NCI-H1092 (cell line): Measurements from ENCODE around the gene SCN4A.
"Not testable (repeated sequence)": the region's sequence is repeated elsewhere in the genome, so short reads cannot be mapped to it uniquely, and the experiment has no call there.

Experiments
- DNase-seq: peaks from one replicate; lab custom pipeline; 2025; lab: John Stamatoyannopoulos, UW

SCN4A gene

GRCh38 chr17:63972796-63973195 is at the start of gene SCN4A:
Gene SCN4A (minus strand): TSS chr17:63972918. CDS start chr17:63972841, 77 bp downstream.
- no peak for DNase-seq

- no peak for DNase-seq
Measured at GRCh38 chr17:64020056-64020766, 47.5 kb upstream of the SCN4A start, which contains the start of gene ICAM2. Gene ICAM2 (minus strand): TSS chr17:64020633. CDS start chr17:64006691, 13,942 bp downstream.

GRCh38 chr17:64019551-64019961 is 46.8 kb upstream of the SCN4A start:
- DNase-seq = not testable (repeated sequence)

GRCh38 chr17:64017381-64017980 is 44.8 kb upstream of the SCN4A start:
- DNase-seq = no peak

GRCh38 chr17:64016974-64017373 is 44.3 kb upstream of the SCN4A start:
- DNase-seq = no peak

- DNase-seq = no peak
Measured at GRCh38 chr17:64016231-64016784, 43.6 kb upstream of the SCN4A start.

- DNase-seq = no peak
Measured at GRCh38 chr17:64015447-64015846, 42.7 kb upstream of the SCN4A start.

- DNase-seq = no peak
Measured at GRCh38 chr17:64009571-64010402, 37.1 kb upstream of the SCN4A start.

GRCh38 chr17:64008830-64009229 is 36.1 kb upstream of the SCN4A start:
- no peak for DNase-seq

GRCh38 chr17:64008346-64008745 is 35.6 kb upstream of the SCN4A start:
- DNase-seq = no peak

- DNase-seq = no peak
Measured at GRCh38 chr17:64007838-64008282, 35.1 kb upstream of the SCN4A start.

GRCh38 chr17:64007089-64007837 is 34.5 kb upstream of the SCN4A start:
- DNase-seq = not testable (repeated sequence)

- DNase-seq = no peak
Measured at GRCh38 chr17:64006361-64007088, 33.8 kb upstream of the SCN4A start.

GRCh38 chr17:64005734-64006167 is 33.0 kb upstream of the SCN4A start:
- peak; percentile 81 for DNase-seq

GRCh38 chr17:64004903-64005733 is 32.4 kb upstream of the SCN4A start:
- DNase-seq = no peak

GRCh38 chr17:64004218-64004770 is 31.6 kb upstream of the SCN4A start:
- no peak for DNase-seq

GRCh38 chr17:64003526-64004121 is 30.9 kb upstream of the SCN4A start:
- no peak for DNase-seq

- no peak for DNase-seq
Measured at GRCh38 chr17:64002658-64003525, 30.2 kb upstream of the SCN4A start.
